WTC11 (cell line): ENCODE data around the gene GLG1. TPM values are rescaled to one million over a fixed set of nuclear protein-coding genes. Genes with fewer than 3 reads are reported as not detected.

Source experiments
- ATAC-seq: fragments of 200-7000 bp; cut with Tn5 transposase; 2 replicates; pipeline ENCODE4 v1.10.0; 2021; ENCODE audit warnings: mild to moderate bottlenecking, moderate library complexity
- CTCF ChIA-PET: fragments of 300-600 bp; sonication (Branson Sonifier 250); formaldehyde crosslinking; loops from one replicate; lab custom pipeline; 2021; ENCODE audit warnings: antibody characterized with exemption; lab: Charles Lee
- POLR2A ChIA-PET: fragments of 350-600 bp; sonication (Branson Sonifier 250); formaldehyde crosslinking; loops from one replicate; lab custom pipeline; 2021; ENCODE audit warnings: antibody characterized with exemption; lab: Charles Lee
- DNase-seq: peaks from one replicate; pipeline ENCODE4 v3.0.0; 2021; ENCODE audit warnings: low spot score
- H3K27ac Mint-ChIP-seq: 2 replicates; pipeline ENCODE4 v1.8.0; 2021; ENCODE audit warnings: mixed read lengths
- H3K27me3 Mint-ChIP-seq: 2 replicates; pipeline ENCODE4 v1.8.0; 2021; ENCODE audit warnings: low read depth, mild to moderate bottlenecking, moderate library complexity, mixed read lengths
- H3K36me3 Mint-ChIP-seq: 2 replicates; pipeline ENCODE4 v1.8.0; 2021; ENCODE audit warnings: mixed read lengths
- H3K4me1 Mint-ChIP-seq: 2 replicates; pipeline ENCODE4 v1.8.0; 2022; ENCODE audit warnings: mixed read lengths
- H3K4me3 Mint-ChIP-seq: 2 replicates; pipeline ENCODE4 v1.8.0; 2021; ENCODE audit warnings: mild to moderate bottlenecking, moderate library complexity, mixed read lengths
- H3K9me3 Mint-ChIP-seq: 2 replicates; pipeline ENCODE4 v1.8.0; 2021; ENCODE audit warnings: mixed read lengths
- ESRRA ChIP-seq: sonication (generic); formaldehyde crosslinking; IDR thresholded peaks from 2 replicates; pipeline ENCODE4 v1.8.1; 2022; ENCODE audit warnings: mild to moderate bottlenecking, missing genetic modification reagents, borderline replicate concordance
- MXD4 ChIP-seq: fragments of 250-450 bp; sonication (Bioruptor Pico); IDR thresholded peaks from 2 replicates; pipeline ENCODE4 v1.8.0; 2021; ENCODE audit warnings: mild to moderate bottlenecking, moderate library complexity, borderline replicate concordance
- MYBL2 ChIP-seq: sonication (generic); formaldehyde crosslinking; IDR thresholded peaks from 2 replicates; pipeline ENCODE4 v1.8.1; 2023; ENCODE audit warnings: mild to moderate bottlenecking, moderate library complexity, missing genetic modification reagents
- NR3C1 ChIP-seq: sonication (generic); formaldehyde crosslinking; conservative IDR thresholded peaks from 2 replicates; pipeline ENCODE4 v1.8.1; 2023; ENCODE audit warnings: low read depth, mild to moderate bottlenecking, missing genetic modification reagents
- RORB ChIP-seq: fragments of 250-450 bp; sonication (Bioruptor Pico); IDR thresholded peaks from 2 replicates; pipeline ENCODE4 v1.9.0; 2021; ENCODE audit warnings: mild to moderate bottlenecking
- TEAD4 ChIP-seq: sonication (generic); formaldehyde crosslinking; IDR thresholded peaks from 2 replicates; pipeline ENCODE4 v1.8.0; 2022; ENCODE audit warnings: mild to moderate bottlenecking, missing genetic modification reagents
- ZBTB21 ChIP-seq: sonication (generic); formaldehyde crosslinking; IDR thresholded peaks from 2 replicates; pipeline ENCODE4 v1.8.1; 2023; ENCODE audit warnings: mild to moderate bottlenecking, missing genetic modification reagents, borderline replicate concordance
- ZNF121 ChIP-seq: sonication (generic); formaldehyde crosslinking; IDR thresholded peaks from 2 replicates; pipeline ENCODE4 v1.8.0; 2023; ENCODE audit warnings: missing genetic modification reagents
- ZNF138 ChIP-seq: sonication (generic); formaldehyde crosslinking; conservative IDR thresholded peaks from 2 replicates; pipeline ENCODE4 v1.8.1; 2022; ENCODE audit warnings: mild to moderate bottlenecking, moderate library complexity, missing genetic modification reagents
- ZNF317 ChIP-seq: sonication (generic); formaldehyde crosslinking; IDR thresholded peaks from 2 replicates; pipeline ENCODE4 v1.8.1; 2023; ENCODE audit warnings: low read depth, mild to moderate bottlenecking, moderate library complexity, missing genetic modification reagents, borderline replicate concordance
- total RNA-seq: library from RNA; stranded (reverse); gene quantifications from 3 replicates; pipeline ENCODE4 v1.2.3, GENCODE V29; 2021
- TF ChIP-seq, protein P1 (sequence below): sonication (generic); formaldehyde crosslinking; IDR thresholded peaks from 2 replicates; pipeline ENCODE4 v1.8.0; 2022; ENCODE audit warnings: mild to moderate bottlenecking, missing genetic modification reagents
- TF ChIP-seq, protein P2 (sequence below): sonication (generic); formaldehyde crosslinking; IDR thresholded peaks from 2 replicates; pipeline ENCODE4 v1.8.1; 2023; ENCODE audit warnings: mild to moderate bottlenecking, missing genetic modification reagents, moderate library complexity
- TF ChIP-seq, protein P3 (sequence below): sonication (generic); formaldehyde crosslinking; IDR thresholded peaks from 2 replicates; pipeline ENCODE4 v1.8.0; 2023; ENCODE audit warnings: missing genetic modification reagents, mild to moderate bottlenecking, borderline replicate concordance
- TF ChIP-seq, protein P4 (sequence below): sonication (generic); formaldehyde crosslinking; IDR thresholded peaks from 2 replicates; pipeline ENCODE4 v1.8.1; 2023; ENCODE audit warnings: mild to moderate bottlenecking, missing genetic modification reagents, borderline replicate concordance

The GLG1 gene
- total RNA-seq, 1 experiment from 2014 or later, result 156 TPM

DNA sequence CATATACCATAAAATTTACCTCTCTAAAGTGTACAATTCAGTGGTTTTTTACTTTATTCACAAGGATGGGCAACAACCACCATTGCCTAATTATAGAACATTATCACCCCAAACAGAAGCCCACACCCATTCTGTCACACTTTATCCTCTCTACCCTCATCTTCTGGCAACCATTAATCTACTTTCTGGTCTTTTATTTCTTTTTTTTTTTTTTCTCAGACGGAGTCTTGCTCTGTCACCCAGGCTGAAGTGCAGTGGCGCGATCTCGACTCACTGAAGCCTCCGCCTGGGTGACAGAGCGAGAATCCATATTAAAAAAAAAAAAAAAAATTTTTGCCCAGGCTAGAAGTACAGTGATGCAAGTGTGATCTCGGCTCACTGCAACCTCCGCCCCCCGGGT is 95.0 kb downstream of the GLG1 start:
- H3K27ac Mint-ChIP-seq, result no peak overlapping the region
- TF ChIP-seq, protein P1, sequence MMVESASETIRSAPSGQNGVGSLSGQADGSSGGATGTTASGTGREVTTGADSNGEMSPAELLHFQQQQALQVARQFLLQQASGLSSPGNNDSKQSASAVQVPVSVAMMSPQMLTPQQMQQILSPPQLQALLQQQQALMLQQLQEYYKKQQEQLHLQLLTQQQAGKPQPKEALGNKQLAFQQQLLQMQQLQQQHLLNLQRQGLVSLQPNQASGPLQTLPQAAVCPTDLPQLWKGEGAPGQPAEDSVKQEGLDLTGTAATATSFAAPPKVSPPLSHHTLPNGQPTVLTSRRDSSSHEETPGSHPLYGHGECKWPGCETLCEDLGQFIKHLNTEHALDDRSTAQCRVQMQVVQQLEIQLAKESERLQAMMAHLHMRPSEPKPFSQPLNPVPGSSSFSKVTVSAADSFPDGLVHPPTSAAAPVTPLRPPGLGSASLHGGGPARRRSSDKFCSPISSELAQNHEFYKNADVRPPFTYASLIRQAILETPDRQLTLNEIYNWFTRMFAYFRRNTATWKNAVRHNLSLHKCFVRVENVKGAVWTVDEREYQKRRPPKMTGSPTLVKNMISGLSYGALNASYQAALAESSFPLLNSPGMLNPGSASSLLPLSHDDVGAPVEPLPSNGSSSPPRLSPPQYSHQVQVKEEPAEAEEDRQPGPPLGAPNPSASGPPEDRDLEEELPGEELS (CRISPR knock-in tag), result no peak
- no peak for TF ChIP-seq NR3C1 (CRISPR knock-in tag)
- TF ChIP-seq, protein P2, sequence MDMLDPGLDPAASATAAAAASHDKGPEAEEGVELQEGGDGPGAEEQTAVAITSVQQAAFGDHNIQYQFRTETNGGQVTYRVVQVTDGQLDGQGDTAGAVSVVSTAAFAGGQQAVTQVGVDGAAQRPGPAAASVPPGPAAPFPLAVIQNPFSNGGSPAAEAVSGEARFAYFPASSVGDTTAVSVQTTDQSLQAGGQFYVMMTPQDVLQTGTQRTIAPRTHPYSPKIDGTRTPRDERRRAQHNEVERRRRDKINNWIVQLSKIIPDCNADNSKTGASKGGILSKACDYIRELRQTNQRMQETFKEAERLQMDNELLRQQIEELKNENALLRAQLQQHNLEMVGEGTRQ (CRISPR knock-in tag), result no peak
- no peak for TF ChIP-seq MXD4
- TF ChIP-seq RORB (CRISPR knock-in tag), result no peak
- no peak for TF ChIP-seq ZBTB21 (CRISPR knock-in tag)
- DNase-seq (no peak), ATAC-seq (no peak)
- H3K4me3 Mint-ChIP-seq, result no peak overlapping the region
- H3K9me3 Mint-ChIP-seq, result peaks cover 18% of the 10 kb centered on the region
- ChIA-PET POLR2A (no interaction called here), CTCF (no interaction called here)
- H3K36me3 Mint-ChIP-seq, result peaks cover 28% of the 10 kb centered on the region
- no peaks in the 10 kb centered on the region for H3K27me3 Mint-ChIP-seq
- no peaks in the 10 kb centered on the region for H3K4me1 Mint-ChIP-seq

DNA sequence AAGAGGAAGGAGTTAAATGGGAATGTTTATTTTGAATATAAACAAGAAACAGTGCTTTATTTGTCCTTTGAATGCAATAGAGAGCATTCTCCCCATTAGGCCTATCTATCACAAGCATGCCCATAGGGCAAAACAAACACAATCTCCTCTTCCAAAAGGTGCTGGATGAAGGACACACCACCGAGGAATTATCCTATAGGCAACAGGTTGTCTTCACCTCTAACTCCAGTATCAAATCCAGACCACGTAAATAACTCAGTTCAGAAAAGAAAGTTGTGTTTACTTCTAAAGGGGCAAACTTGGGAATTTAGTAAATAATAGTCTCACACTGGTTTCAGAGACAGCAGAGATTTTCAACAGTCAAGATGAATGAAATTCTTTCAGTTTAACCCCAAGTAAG is 101.9 kb downstream of the GLG1 start:
- ATAC-seq, result no peak
- CTCF ChIA-PET, result no interaction called here
- Mint-ChIP-seq H3K4me3 (no peak overlapping the region), H3K27me3 (no peaks in the 10 kb centered on the region), H3K36me3 (peaks cover 32% of the 10 kb centered on the region), H3K9me3 (no peaks in the 10 kb centered on the region), H3K4me1 (no peaks in the 10 kb centered on the region), H3K27ac (peak overlapping the region; percentile 73; the same call in 1 of the 2 replicates)
- no peak for DNase-seq
- POLR2A ChIA-PET, result no interaction called here
- TF ChIP-seq ESRRA, result no peak
- TF ChIP-seq, protein P3, sequence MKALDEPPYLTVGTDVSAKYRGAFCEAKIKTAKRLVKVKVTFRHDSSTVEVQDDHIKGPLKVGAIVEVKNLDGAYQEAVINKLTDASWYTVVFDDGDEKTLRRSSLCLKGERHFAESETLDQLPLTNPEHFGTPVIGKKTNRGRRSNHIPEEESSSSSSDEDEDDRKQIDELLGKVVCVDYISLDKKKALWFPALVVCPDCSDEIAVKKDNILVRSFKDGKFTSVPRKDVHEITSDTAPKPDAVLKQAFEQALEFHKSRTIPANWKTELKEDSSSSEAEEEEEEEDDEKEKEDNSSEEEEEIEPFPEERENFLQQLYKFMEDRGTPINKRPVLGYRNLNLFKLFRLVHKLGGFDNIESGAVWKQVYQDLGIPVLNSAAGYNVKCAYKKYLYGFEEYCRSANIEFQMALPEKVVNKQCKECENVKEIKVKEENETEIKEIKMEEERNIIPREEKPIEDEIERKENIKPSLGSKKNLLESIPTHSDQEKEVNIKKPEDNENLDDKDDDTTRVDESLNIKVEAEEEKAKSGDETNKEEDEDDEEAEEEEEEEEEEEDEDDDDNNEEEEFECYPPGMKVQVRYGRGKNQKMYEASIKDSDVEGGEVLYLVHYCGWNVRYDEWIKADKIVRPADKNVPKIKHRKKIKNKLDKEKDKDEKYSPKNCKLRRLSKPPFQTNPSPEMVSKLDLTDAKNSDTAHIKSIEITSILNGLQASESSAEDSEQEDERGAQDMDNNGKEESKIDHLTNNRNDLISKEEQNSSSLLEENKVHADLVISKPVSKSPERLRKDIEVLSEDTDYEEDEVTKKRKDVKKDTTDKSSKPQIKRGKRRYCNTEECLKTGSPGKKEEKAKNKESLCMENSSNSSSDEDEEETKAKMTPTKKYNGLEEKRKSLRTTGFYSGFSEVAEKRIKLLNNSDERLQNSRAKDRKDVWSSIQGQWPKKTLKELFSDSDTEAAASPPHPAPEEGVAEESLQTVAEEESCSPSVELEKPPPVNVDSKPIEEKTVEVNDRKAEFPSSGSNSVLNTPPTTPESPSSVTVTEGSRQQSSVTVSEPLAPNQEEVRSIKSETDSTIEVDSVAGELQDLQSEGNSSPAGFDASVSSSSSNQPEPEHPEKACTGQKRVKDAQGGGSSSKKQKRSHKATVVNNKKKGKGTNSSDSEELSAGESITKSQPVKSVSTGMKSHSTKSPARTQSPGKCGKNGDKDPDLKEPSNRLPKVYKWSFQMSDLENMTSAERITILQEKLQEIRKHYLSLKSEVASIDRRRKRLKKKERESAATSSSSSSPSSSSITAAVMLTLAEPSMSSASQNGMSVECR (CRISPR knock-in tag), result no peak
- TF ChIP-seq MXD4, result no peak
- no peak for TF ChIP-seq TEAD4
- TF ChIP-seq ZNF121 (CRISPR knock-in tag), result no peak
- no peak for TF ChIP-seq MYBL2 (CRISPR knock-in tag)
- no peak for TF ChIP-seq ZNF317 (CRISPR knock-in tag)
- TF ChIP-seq, protein P4, sequence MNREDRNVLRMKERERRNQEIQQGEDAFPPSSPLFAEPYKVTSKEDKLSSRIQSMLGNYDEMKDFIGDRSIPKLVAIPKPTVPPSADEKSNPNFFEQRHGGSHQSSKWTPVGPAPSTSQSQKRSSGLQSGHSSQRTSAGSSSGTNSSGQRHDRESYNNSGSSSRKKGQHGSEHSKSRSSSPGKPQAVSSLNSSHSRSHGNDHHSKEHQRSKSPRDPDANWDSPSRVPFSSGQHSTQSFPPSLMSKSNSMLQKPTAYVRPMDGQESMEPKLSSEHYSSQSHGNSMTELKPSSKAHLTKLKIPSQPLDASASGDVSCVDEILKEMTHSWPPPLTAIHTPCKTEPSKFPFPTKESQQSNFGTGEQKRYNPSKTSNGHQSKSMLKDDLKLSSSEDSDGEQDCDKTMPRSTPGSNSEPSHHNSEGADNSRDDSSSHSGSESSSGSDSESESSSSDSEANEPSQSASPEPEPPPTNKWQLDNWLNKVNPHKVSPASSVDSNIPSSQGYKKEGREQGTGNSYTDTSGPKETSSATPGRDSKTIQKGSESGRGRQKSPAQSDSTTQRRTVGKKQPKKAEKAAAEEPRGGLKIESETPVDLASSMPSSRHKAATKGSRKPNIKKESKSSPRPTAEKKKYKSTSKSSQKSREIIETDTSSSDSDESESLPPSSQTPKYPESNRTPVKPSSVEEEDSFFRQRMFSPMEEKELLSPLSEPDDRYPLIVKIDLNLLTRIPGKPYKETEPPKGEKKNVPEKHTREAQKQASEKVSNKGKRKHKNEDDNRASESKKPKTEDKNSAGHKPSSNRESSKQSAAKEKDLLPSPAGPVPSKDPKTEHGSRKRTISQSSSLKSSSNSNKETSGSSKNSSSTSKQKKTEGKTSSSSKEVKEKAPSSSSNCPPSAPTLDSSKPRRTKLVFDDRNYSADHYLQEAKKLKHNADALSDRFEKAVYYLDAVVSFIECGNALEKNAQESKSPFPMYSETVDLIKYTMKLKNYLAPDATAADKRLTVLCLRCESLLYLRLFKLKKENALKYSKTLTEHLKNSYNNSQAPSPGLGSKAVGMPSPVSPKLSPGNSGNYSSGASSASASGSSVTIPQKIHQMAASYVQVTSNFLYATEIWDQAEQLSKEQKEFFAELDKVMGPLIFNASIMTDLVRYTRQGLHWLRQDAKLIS, result no peak
- TF ChIP-seq ZNF138 (CRISPR knock-in tag), result no peak
